Right lobe of liver (tissue), 6 donors: Measurements from ENCODE around the gene PNMA8B. TPM values are rescaled to one million over a fixed set of nuclear protein-coding genes. Genes with fewer than 3 reads are reported as not detected.

ENCODE experiments used
- ATAC-seq, 4 donors: fragments of 200-7000 bp; cut with Tn5 transposase; one replicate each; pipeline ENCODE4 v1.9.1; 2020; ENCODE audit warnings: mild to moderate bottlenecking in 4 of 4, moderate library complexity in 4 of 4
- DNase-seq, 3 donors: peaks; one replicate each; pipeline ENCODE4 v3.0.0-alpha.2; 2020
- H3K27ac ChIP-seq, 3 donors: fragments of 200-600 bp; one replicate each; pipeline ENCODE4 v1.8.0; 2022
- H3K27me3 ChIP-seq, 2 donors: fragments of 200-600 bp; one replicate each; pipeline ENCODE4 v1.8.0; 2022
- H3K36me3 ChIP-seq, 4 donors: fragments of 200-600 bp; sonication (generic) in 1 of 4; one replicate each; pipeline versions ENCODE4 v1.5.1 to v1.8.0; 2017 to 2022; ENCODE audit warnings: control low read depth in 1 of 4
- H3K4me1 ChIP-seq, 4 donors: fragments of 200-600 bp; sonication (generic) in 1 of 4; one replicate each; pipeline versions ENCODE4 v1.5.1 to v1.8.0; 2017 to 2022; ENCODE audit warnings: control low read depth in 1 of 4
- H3K4me3 ChIP-seq, 3 donors: fragments of 200-600 bp; one replicate each; pipeline ENCODE4 v1.8.0; 2022
- H3K9me3 ChIP-seq, 4 donors: fragments of 200-600 bp; sonication (generic) in 1 of 4; one replicate each; pipeline versions ENCODE4 v1.5.1 to v1.8.0; 2017 to 2022; ENCODE audit warnings: control low read depth in 1 of 4
- POLR2A ChIP-seq: fragments of 450-650 bp; IDR thresholded peaks from one replicate; pipeline ENCODE4 v1.6.1; 2017; ENCODE audit warnings: antibody characterized with exemption, mild to moderate bottlenecking
- WGBS: methylation state at CpG from one replicate; pipeline ENCODE4 v1.1.6; 2018; ENCODE audit warnings: low coverage, low lambda C conversion rate; ENCODE audit not compliant: insufficient coverage; ENCODE audit errors: missing lambda C conversion rate; 5-methylcytosine and 5-hydroxymethylcytosine counted together
- intact Hi-C, 2 donors: fragments of 100-400 bp; cut with DNase I; formaldehyde crosslinking; loops; one replicate each; pipeline versions ENCODE4 v1.11.2 to v1.14.1; 2022
- total RNA-seq, 6 experiments: library from RNA; depleted of rRNA in 2 of 6; stranded (reverse); fragments of >200 nt in 2 of 6; fragmentation: NEBNext Ultra II Directional in 3 of 6; extraction: Animal tissue kit (Norgen Biotek cat#: 25700) in 3 of 6; gene quantifications; one replicate each; pipeline versions ENCODE4 v1.1.0 to v1.2.4, GENCODE V29; 2016 to 2023
- TF ChIP-seq, protein P1 (sequence below), 4 donors: fragments of 200-600 bp in 3 of 4; fragments of 450-650 bp in 1 of 4; IDR thresholded peaks; one replicate each; pipeline versions ENCODE4 v1.5.1 to v1.8.0; 2016 to 2022; ENCODE audit warnings: antibody characterized with exemption in 4 of 4, mild to moderate bottlenecking in 2 of 4
- donor health status: DM: no; HTN: yes; CAD: no.
- donor health status: DM: no; HTN: no; CAD: no.
- donor health status: DM: no; HTN: no; CAD: no.
- donor health status: DM: no; HTN: yes; CAD: no.
- donor health status: DM: no; HTN: yes; CAD: no.

The PNMA8B gene
- total RNA-seq, 6 experiments from 2014 or later, result 0.20 to 0.55 (median 0.33) TPM

DNA sequence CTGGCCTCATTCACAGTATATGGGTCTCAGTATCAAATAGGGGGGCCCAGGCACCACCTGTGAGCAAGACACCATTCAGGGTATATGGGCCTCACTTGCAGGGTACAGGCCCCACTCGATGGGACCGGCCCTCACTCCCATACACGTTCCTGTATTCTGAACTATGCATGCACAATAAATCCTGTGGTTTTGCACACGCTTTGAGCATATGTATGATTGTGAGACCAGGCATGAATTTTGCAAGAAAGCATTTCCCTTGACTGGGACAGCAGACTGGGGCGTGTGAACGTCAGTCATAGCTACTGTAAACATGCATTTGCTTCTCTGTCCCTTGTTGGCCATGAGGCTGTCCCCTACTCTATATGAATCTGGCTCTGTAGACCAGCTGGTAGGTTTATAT is 637 bp upstream of the PNMA8B start:
- ATAC-seq, result no peak
- 90% methylated on average over 2 of the region's 6 CpGs for WGBS

DNA sequence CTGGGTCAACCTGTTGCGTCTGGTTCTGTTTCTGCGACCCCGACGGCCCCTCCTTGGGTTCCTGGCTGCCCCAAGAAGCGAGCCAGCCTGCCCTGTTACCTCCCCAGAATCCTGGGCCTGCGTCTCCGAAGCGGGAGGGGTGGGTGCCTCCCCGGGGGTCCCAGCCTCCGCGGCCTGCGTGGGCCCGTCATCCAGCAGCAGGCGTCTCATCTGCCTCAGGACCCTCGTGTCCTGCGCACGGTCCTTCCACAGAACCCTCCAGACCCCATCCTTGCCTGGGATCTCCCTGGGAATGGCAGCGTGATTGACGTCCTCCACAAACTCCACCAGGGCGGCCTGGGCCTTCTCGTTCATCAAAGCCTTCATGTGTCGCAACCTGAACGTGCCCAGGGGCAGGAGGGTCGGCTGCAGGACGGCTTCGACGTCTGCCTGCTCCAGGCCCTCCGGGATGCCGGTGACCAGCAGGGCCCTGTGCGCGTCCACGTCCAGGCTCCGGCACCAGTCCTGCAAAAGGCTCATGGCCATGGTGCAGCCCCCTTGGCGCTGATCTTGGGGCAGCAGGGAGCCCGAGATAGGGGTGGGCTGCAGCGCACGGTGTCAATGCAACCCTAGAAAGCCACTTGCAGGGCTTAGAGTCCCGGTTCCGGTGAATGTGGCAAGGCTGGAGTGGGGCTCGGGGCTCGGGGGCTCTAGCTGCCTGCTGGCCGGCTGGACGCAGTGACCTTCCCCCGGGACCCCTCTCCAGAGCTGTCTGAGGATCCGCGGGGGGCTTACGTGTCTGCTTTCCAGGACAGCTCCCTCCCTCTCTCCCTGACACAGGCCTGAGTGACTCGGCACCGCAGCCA is 504 bp downstream of the PNMA8B start:
- DNase-seq (no peak), ATAC-seq (no peak)
- Histone ChIP-seq H3K9me3 (no peaks in the 10 kb centered on the region), H3K4me3 (peak overlapping the region in 1 of 3 donors; percentile 24), H3K36me3 (no peaks in the 10 kb centered on the region), H3K27me3 (no peaks in the 10 kb centered on the region), H3K4me1 (peaks cover 0 to 3% (median 0%) of the 10 kb centered on the region in 4 donors), H3K27ac (no peak overlapping the region)
- TF ChIP-seq POLR2A, result no peak
- TF ChIP-seq, protein P1, sequence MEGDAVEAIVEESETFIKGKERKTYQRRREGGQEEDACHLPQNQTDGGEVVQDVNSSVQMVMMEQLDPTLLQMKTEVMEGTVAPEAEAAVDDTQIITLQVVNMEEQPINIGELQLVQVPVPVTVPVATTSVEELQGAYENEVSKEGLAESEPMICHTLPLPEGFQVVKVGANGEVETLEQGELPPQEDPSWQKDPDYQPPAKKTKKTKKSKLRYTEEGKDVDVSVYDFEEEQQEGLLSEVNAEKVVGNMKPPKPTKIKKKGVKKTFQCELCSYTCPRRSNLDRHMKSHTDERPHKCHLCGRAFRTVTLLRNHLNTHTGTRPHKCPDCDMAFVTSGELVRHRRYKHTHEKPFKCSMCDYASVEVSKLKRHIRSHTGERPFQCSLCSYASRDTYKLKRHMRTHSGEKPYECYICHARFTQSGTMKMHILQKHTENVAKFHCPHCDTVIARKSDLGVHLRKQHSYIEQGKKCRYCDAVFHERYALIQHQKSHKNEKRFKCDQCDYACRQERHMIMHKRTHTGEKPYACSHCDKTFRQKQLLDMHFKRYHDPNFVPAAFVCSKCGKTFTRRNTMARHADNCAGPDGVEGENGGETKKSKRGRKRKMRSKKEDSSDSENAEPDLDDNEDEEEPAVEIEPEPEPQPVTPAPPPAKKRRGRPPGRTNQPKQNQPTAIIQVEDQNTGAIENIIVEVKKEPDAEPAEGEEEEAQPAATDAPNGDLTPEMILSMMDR (IDR thresholded peaks at IDR 0.05), result no peak
- WGBS, result 10% methylated on average over 2 of the region's 49 CpGs
- intact Hi-C loops, result loop anchor here (10.0 kb wide), 2 partner anchors 210 to 220 kb away; no protein-coding TSS in a partner anchor

More for the DNA sequence above, 637 bp upstream of the PNMA8B start:
- H3K9me3 ChIP-seq, result no peaks in the 10 kb centered on the region
- TF ChIP-seq POLR2A, result no peak
- TF ChIP-seq, protein P1 (IDR thresholded peaks at IDR 0.05), result no peak
- no peak overlapping the region for H3K4me3 ChIP-seq
- H3K4me1 ChIP-seq, result peaks cover 0 to 3% (median 0%) of the 10 kb centered on the region in 4 donors
- no peaks in the 10 kb centered on the region for H3K27me3 ChIP-seq
- no peak overlapping the region for H3K27ac ChIP-seq
- no peaks in the 10 kb centered on the region for H3K36me3 ChIP-seq
- intact Hi-C loops, result loop anchor here (10.0 kb wide), 2 partner anchors 212 to 222 kb away; no protein-coding TSS in a partner anchor
- DNase-seq, result no peak

DNA sequence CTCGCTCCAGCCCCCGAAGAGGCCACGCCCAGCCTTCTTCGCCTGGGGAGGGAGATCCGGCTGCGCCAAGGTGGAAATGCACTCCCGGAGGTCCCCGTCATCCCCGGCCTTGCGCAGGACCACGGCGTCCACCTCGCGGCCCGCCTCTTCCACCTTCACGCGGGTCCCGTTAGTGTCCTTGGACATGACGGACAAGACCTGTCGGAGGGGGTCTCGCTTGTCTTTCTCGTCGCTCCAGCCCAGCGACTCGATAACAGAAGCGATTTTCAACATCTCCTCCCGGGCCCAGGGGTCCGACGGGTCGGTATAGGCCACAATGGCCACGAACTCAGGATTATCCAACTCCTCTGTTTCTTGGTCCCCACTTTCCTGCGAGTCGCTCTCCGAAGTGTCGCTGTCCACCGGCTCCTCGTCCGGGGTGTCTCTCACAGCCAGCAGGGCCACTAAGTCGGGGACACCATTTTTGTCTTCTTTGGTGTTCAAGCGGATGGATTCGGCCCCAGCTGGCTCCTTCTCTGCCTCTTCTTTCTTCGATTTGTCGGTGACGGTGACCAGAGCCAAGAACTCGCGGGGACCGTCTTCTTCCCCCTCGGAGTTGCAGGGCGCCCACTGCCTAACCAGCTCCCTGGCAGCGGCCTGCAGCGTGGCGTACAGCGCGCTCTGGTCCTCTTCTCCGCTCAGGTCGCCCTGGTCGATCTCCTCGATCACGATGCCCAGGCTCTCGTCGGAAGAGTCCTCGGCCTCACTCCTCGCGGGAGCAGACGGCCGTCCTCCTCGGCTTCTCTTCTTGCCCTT is 1.3 kb downstream of the PNMA8B start:
- ATAC-seq, result no peak
- peak in 1 of 3 donors; percentile 20 for DNase-seq
- Histone ChIP-seq H3K36me3 (no peaks in the 10 kb centered on the region), H3K9me3 (no peaks in the 10 kb centered on the region), H3K4me1 (peaks cover 0 to 6% (median 0%) of the 10 kb centered on the region in 4 donors), H3K4me3 (peak overlapping the region; percentile 25 to 41 (median 26)), H3K27ac (no peak overlapping the region), H3K27me3 (peaks cover 0 to 2% of the 10 kb centered on the region in 2 donors)
- no peak for TF ChIP-seq POLR2A
- TF ChIP-seq, protein P1 (IDR thresholded peaks at IDR 0.05), result no peak
- intact Hi-C loops, result loop anchor here (10.0 kb wide), 2 partner anchors 210 to 220 kb away; no protein-coding TSS in a partner anchor
- WGBS, result 32% methylated on average over 29 of the region's 67 CpGs

- Histone ChIP-seq H3K4me3 (peak overlapping the region; percentile 25 to 41 (median 26)), H3K9me3 (no peaks in the 10 kb centered on the region), H3K36me3 (no peaks in the 10 kb centered on the region), H3K4me1 (peaks cover 0 to 8% (median 0%) of the 10 kb centered on the region in 4 donors), H3K27me3 (peaks cover 0 to 11% of the 10 kb centered on the region in 2 donors), H3K27ac (peak overlapping the region; percentile 6 to 57 (median 13))
- no peak for TF ChIP-seq POLR2A
- TF ChIP-seq, protein P1 (IDR thresholded peaks at IDR 0.05), result no peak
- intact Hi-C loops, result loop anchor here (10.0 kb wide), 2 partner anchors 209 to 219 kb away; no protein-coding TSS in a partner anchor
- ATAC-seq (peak; percentile 15 to 36 (median 20)), DNase-seq (peak in 2 of 3 donors; percentile 50 to 52)
- WGBS, result 3% methylated on average over 21 of the region's 92 CpGs
Observed at GRCh38 chr19:46493236-46494145, 2.2 kb downstream of the PNMA8B start.
